HUES48 (cell line): ENCODE measurements around the gene HARS2.
"Not testable (repeated sequence)": the region's sequence is repeated elsewhere in the genome, so short reads cannot be mapped to it uniquely, and the experiment has no call there.

Experiments
- H3K27ac ChIP-seq: one replicate; pipeline ENCODE4 v1.7.0; 2013; ENCODE audit warnings: low read depth, low read length, inconsistent platforms
- H3K27me3 ChIP-seq: 2 replicates; pipeline ENCODE4 v1.6.1; 2013; ENCODE audit warnings: mild to moderate bottlenecking, low read length; ENCODE audit not compliant: control insufficient read depth, insufficient read depth
- H3K36me3 ChIP-seq: 2 replicates; pipeline ENCODE4 v1.6.1; 2013; ENCODE audit warnings: low read length; ENCODE audit not compliant: control insufficient read depth, insufficient read depth
- H3K4me1 ChIP-seq: 2 replicates; pipeline ENCODE4 v1.6.1; 2013; ENCODE audit warnings: mild to moderate bottlenecking, low read length; ENCODE audit not compliant: control insufficient read depth, insufficient read depth
- H3K4me3 ChIP-seq: 2 replicates; pipeline ENCODE4 v1.5.1; 2013; ENCODE audit warnings: mild to moderate bottlenecking, low read depth, low read length
- H3K9ac ChIP-seq: 2 replicates; pipeline ENCODE4 v1.6.1; 2013; ENCODE audit warnings: mild to moderate bottlenecking, low read depth, low read length, moderate library complexity
- H3K9me3 ChIP-seq: 2 replicates; pipeline ENCODE4 v1.6.1; 2013; ENCODE audit warnings: low read length; ENCODE audit not compliant: control insufficient read depth, insufficient read depth

Gene HARS2

DNA sequence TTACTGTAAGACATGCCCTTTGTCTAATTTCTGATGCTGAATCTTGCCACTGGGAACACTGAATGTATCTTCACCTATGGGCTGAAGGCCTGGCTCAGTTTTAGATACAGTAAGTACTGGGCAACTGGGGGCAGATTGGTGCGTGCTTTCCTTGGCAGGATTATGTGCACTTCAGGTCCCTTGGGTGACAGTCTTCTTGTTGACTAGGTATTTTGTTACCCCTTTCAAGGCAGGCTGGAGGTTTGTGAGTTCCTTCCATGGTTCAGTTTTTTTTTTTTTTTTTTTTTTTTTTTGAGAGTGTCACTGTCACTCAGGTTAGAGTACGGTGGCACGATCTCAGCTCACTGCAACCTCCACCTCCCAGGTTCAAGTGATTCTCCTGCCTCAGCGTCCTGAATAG, 16.6 kb downstream of the HARS2 start:
- Histone ChIP-seq H3K27me3 (no peaks in the 10 kb centered on the region), H3K36me3 (peaks cover 40% of the 10 kb centered on the region), H3K9me3 (no peaks in the 10 kb centered on the region), H3K27ac (no peak overlapping the region), H3K4me3 (no peak overlapping the region), H3K4me1 (peaks cover under 1% of the 10 kb centered on the region; the same call in 1 of the 2 replicates), H3K9ac (no peak overlapping the region)

DNA sequence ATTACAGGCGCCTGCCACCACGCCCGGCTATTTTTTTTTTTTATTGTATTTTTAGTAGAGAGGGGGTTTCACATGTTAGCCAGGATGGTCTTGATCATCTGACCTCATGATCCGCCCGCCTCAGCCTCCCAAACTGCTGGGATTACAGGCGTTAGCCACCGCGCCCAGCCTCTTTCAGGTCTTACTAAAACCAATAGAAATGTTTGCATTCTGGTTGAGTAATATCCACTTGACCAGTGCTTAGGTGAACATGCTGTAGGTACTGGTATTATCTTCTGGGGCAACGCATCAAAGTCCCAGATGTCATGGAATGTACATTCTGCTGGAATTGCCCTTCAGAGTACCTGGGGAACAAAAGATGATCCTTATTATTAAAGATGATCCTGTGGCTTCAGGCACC, 17.5 kb downstream of the HARS2 start:
- not testable (repeated sequence) for H3K27me3 ChIP-seq, H3K4me3 ChIP-seq, H3K4me1 ChIP-seq, H3K9me3 ChIP-seq, H3K9ac ChIP-seq, H3K27ac ChIP-seq
- peaks cover 32% of the 10 kb centered on the region for H3K36me3 ChIP-seq

GRCh38 chr5:140710899-140711552, 19.8 kb downstream of the HARS2 start:
- Histone ChIP-seq H3K4me1 (no peaks in the 10 kb centered on the region), H3K27ac (peak overlapping the region; percentile 73), H3K4me3 (peak overlapping the region; percentile 88), H3K36me3 (peaks cover 9% of the 10 kb centered on the region), H3K9ac (peak overlapping the region; percentile 37), H3K27me3 (no peaks in the 10 kb centered on the region), H3K9me3 (no peaks in the 10 kb centered on the region)

GRCh38 chr5:140711794-140712193, 20.5 kb downstream of the HARS2 start:
- Histone ChIP-seq H3K4me3 (peak overlapping the region; percentile 88), H3K9ac (no peak overlapping the region), H3K9me3 (no peaks in the 10 kb centered on the region), H3K4me1 (no peaks in the 10 kb centered on the region), H3K27me3 (no peaks in the 10 kb centered on the region), H3K27ac (no peak overlapping the region), H3K36me3 (peaks cover 4% of the 10 kb centered on the region; the same call in 1 of the 2 replicates)

GRCh38 chr5:140713562-140714094, 22.4 kb downstream of the HARS2 start:
- no peaks in the 10 kb centered on the region for H3K4me1 ChIP-seq
- no peaks in the 10 kb centered on the region for H3K9me3 ChIP-seq
- H3K27me3 ChIP-seq = no peaks in the 10 kb centered on the region
- H3K36me3 ChIP-seq = no peaks in the 10 kb centered on the region
- no peak overlapping the region for H3K4me3 ChIP-seq
- no peak overlapping the region for H3K27ac ChIP-seq
- no peak overlapping the region for H3K9ac ChIP-seq

GRCh38 chr5:140716238-140716637, 25.0 kb downstream of the HARS2 start:
- not testable (repeated sequence) for H3K9ac ChIP-seq, H3K9me3 ChIP-seq, H3K4me3 ChIP-seq, H3K27me3 ChIP-seq, H3K4me1 ChIP-seq, H3K36me3 ChIP-seq, H3K27ac ChIP-seq

DNA sequence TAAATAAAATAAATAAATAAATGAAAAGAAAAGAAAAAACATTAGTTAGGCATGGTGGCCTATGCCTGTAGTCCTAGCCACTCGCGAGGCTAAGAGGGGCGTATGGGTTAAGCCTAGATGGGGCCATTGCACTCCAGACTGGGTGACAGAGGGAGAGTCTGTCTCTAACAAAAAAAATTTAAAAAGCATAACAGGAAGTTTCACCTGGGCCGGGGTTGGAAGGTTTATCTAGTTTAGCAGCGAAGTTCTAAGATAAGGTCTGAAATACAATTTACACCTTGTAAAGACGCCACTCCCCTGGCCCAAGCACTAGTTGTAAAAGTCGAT, 27.0 kb downstream of the HARS2 start:
- Histone ChIP-seq H3K36me3 (no peaks in the 10 kb centered on the region), H3K4me1 (no peaks in the 10 kb centered on the region), H3K27me3 (no peaks in the 10 kb centered on the region), H3K9me3 (no peaks in the 10 kb centered on the region), H3K27ac (no peak overlapping the region), H3K9ac (no peak overlapping the region), H3K4me3 (no peak overlapping the region)

- not testable (repeated sequence) for H3K9ac ChIP-seq, H3K27ac ChIP-seq, H3K4me1 ChIP-seq, H3K36me3 ChIP-seq, H3K4me3 ChIP-seq, H3K9me3 ChIP-seq, H3K27me3 ChIP-seq
Measured at GRCh38 chr5:140720738-140721137, 29.5 kb downstream of the HARS2 start.

GRCh38 chr5:140721395-140721794, 30.1 kb downstream of the HARS2 start:
- H3K4me1 ChIP-seq, H3K4me3 ChIP-seq, H3K9me3 ChIP-seq, H3K27me3 ChIP-seq, H3K27ac ChIP-seq, H3K36me3 ChIP-seq, H3K9ac ChIP-seq: not testable (repeated sequence)

DNA sequence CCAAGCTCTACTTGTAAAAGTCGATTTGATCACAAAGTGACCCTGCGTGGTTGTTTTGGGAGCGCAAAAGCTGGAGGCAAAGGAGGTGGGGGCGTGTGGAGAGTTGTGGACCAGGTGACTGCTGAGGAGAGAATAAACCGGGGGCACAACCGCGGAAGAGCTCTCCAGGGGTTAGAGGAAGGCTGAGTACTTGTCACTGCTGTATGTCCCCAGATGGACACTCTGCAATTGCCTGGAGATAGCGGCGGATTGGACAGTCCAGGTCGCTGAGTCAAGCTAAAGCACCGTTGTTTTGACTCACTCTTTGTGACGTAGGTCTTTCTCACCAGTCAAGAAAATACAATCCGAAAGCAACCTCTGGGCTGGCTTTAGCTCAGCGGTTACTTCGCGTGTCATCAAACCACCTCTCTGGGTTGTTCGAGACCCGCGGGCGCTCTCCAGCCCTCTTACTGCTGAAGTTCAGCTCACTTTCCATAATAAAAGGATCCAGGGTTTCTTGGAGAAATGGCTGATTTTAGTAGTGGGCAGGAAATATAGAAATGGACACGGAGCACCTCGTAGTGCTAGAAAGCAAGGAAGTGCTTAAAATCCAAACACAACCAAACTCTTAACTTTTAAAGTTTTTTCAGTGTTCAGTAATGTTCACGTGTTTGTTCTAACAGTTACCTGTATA, 34.7 kb downstream of the HARS2 start:
- H3K27me3 ChIP-seq = no peaks in the 10 kb centered on the region
- no peaks in the 10 kb centered on the region for H3K9me3 ChIP-seq
- peak overlapping the region; percentile 88 for H3K4me3 ChIP-seq
- no peaks in the 10 kb centered on the region for H3K4me1 ChIP-seq
- H3K27ac ChIP-seq = no peak overlapping the region
- no peak overlapping the region for H3K9ac ChIP-seq
- no peaks in the 10 kb centered on the region for H3K36me3 ChIP-seq

DNA sequence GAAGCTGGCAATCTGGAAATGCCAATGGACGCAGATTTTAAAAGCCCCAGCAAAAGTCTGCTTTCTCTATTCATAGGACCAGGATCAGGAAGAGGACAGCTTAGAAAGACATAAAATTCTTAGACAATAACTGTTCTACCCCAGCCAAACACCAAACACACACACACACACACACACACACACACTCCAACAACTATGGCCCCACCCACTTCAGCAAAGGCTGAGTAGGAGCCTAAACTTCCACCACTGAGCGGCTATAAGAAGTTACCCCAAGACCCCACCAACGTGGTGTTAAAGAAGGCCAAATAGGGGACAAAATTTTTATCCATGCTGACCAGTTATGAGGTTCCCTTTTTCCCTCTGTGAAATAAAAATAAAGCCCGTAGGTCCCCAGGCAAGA, 41.8 kb downstream of the HARS2 start:
- Histone ChIP-seq H3K9me3 (no peaks in the 10 kb centered on the region), H3K4me3 (no peak overlapping the region), H3K36me3 (no peaks in the 10 kb centered on the region), H3K9ac (no peak overlapping the region), H3K27me3 (no peaks in the 10 kb centered on the region), H3K4me1 (no peaks in the 10 kb centered on the region), H3K27ac (no peak overlapping the region)
